ENCODE data around the gene BCAT1.
"Not testable (repeated sequence)": the region's sequence is repeated elsewhere in the genome, so short reads cannot be mapped to it uniquely, and the experiment has no call there.

The BCAT1 gene

GRCh38 chr12:24956351-24956750 lies 7.5 kb upstream of the BCAT1 start:
- DNase-seq, result not testable (repeated sequence)

DNA sequence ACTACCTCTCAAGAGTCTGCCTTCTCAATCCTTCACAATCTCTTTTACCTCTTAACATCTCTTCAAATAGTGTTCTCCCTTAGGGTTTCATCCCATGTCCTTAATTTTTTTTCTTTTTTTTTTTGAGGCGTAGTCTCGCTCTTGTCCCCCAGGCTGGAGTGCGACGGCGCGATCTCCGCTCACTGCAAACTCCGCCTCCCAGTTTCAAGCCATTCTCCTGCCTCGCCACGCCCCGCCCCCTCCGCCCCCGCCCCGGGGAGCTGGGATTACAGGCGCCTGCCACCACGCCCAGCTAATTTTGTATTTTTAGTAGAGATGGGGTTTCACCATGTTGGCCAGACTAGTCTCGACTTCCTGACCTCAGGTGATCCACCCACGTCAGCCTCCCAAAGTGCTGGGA lies 7.0 kb upstream of the BCAT1 start:
- DNase-seq, result no peak

- DNase-seq, result no peak
Measured at GRCh38 chr12:24955389-24955788, 6.5 kb upstream of the BCAT1 start.

- no peak for DNase-seq
Measured at GRCh38 chr12:24954261-24954660, 5.4 kb upstream of the BCAT1 start.

GRCh38 chr12:24952389-24952788 lies 3.5 kb upstream of the BCAT1 start:
- DNase-seq, result no peak

- no peak for DNase-seq
Measured at GRCh38 chr12:24950231-24950834, 1.4 kb upstream of the BCAT1 start.

DNA sequence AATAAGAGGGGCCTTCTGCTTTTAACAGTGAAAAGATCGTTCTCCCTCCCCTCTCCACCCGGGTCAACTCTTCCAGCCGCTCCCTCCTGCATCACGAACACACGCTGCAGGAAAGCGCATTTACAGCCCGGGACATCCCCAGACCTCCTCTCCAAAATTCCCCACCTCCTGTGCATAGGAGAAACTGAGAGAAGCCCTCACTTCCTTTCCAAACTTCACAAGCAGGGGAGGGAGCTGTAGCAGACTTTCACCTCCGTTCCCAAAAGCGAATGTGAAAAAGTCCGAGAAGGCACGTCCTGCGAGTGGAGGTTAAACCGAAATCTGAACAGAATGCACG lies 513 bp downstream of the BCAT1 start:
- DNase-seq, result no peak

- DNase-seq, result no peak
Measured at GRCh38 chr12:24947541-24948419, 1.1 kb downstream of the BCAT1 start.

- no peak for DNase-seq
Measured at GRCh38 chr12:24945845-24946244, 3.1 kb downstream of the BCAT1 start.

DNA sequence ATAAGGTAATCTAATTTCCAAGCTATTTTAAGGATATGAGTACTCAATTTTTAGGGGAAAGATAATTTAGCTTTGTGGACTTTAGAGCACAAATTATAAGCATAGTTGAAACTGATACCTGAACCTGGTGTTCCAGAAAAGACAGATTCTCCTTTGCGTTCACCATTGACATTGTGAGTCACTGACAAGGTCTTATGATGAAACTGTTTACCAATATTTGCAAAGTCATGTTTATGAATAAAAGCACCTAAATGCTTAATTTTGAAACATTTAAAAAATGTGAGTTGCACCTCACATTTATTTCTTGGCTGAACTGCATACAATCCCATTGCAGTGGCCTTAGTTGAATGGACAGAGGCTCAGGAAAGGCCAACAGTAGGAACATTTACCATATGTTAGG lies 3.9 kb downstream of the BCAT1 start:
- DNase-seq, result no peak

DNA sequence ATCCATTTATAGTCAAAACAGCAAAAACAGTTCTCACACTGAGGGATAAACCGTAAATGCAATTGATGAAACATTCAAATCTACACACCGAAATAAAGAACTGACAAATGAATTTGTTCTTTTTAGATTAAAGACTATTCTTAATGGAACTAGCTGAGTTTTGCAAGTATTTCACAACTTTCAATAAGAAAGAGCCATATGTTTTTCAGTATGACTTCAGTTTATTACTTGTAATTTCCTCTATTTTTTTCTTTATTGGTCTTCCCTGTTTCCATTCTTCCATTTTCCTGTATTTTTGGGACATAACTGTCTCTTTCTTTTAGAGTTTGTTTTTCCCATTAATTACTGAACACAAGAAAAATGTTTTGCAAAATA lies 4.3 kb downstream of the BCAT1 start:
- no peak for DNase-seq

DNA sequence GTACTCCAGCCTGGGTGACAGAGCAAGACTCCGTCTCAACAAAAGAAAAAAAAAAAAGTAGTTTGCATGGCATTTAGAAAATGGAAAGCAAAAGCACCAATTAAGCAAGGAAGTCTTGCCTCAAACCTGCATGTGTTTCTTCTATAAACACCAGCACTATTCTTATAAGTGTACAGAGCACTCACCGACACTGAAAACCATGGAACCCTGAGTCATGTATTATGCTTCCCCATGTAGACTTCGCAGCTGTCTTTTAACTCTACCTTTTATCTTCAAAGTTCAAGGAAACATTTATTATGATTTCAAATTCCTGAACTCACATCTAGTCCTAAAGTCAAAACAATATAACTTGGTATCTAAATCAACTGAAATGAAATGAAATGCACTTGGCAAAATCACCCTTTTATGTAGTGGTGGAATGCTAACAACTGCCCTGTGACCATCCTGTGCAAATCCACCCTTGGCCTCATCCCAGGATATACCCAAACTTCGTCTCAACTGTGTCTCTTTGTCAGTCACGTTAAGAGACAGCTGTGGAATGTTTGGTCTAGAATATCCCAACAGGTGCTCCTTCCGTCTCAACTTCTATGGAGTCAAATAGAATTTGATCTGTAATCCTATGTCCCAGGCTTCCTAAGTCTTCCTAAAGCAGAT lies 4.8 kb downstream of the BCAT1 start:
- no peak for DNase-seq

- DNase-seq, result no peak
Measured at GRCh38 chr12:24940157-24940556, 8.7 kb downstream of the BCAT1 start.

DNA sequence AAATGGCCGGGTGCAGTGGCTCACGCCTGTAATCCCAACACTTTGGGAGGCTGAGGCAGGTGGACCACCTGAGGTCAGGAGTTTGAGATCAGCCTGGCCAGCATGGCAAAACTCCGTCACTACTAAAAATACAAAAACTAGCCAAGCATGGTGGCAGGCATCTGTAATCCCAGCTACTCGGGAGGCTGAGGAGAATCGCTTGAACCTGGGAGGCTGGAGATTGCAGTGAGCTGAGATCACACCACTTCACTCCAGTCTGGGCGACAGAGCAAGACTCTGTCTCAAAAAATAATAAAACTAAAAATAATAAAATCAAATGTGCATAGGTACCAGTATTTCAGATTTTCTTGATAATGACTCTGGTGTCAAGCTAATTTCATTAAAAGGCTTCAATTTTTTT lies 9.3 kb downstream of the BCAT1 start:
- DNase-seq, result not testable (repeated sequence)

DNA sequence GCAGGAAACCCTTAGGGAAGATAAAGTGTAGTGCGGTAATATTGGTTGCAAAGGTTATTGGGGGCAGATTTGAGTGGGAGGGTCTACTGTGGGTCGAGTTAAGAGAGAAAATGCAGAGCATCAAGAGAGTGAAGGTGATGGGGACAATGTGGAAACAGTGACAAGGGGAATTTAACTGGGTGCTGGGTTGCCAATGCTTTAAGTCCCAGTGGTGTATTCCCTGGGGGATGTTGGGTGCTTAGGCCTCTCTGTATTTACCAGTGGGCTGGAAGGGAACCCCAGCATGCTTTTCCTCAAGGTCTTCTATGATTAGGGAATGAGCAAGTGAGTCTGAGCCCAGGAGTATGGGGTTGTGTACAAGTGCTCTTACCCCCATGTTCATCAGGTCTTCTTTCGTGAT lies 10.6 kb downstream of the BCAT1 start:
- DNase-seq, result no peak

DNA sequence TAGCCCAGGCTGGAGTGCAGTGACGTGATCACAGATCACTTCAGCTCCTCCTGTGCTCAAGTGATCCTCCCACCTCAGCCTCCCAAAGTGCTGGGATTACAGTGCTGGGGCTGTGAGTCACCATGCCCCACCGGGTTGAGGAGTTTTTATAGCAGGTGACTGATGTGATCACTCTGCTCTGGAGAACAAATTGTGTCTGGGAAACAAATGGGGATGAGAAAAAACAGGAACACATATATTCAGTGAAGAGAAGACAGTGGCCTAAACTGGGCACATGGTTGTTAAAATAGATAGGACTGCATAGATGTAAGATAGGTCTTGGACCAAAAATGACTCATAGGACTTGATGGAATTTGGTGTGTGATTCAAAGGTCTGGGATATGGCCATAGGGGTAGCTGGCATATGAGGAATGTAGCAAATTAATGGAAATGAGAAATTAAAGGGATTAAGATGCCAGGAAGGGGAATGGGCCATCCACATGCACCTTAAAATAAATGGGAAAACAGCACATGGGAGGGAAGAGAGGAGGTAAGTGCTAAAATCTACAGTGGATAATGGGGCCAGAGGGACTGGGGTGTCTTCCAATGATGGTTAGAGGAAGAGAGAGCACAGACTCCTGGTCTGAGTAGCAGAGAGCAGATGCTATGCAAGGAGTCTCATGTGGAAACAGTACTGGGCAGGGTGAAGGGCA lies 11.2 kb downstream of the BCAT1 start:
- DNase-seq, result no peak

- no peak for DNase-seq
Measured at GRCh38 chr12:24933694-24934407, 15.1 kb downstream of the BCAT1 start.

DNA sequence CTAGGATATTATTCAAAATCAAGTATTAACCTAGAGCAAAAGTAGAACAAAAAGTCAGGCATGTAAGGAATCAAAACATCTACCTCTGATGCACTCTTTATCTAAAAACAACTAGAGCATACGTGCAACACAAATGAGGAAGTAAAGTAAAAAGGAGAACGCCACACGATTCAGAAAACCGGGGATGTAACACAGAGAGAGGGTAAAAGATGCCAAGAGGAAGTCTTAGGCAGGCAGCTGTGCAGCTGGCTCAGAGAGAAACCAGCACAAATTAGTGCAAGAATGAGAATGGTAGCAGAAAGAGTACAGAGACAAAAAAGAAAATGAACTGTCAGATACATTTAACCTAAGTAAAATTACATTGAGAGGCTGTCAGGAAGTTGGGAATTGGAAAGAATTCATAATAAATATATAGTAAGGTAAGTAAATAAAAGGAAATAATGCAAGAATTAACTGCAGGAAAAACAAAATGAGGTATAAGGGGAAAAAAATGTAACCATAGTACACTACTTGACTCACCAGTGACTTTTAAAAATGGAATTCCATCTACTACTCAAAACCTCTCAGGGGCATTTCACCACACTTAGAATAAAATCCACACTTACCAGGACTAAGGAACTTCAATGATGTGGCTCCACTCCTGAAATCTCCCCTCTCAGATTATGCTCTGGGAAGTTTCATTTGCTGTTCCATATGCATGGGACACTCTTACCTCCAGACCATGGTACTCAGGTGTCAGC lies 17.1 kb downstream of the BCAT1 start:
- DNase-seq, result no peak

- no peak for DNase-seq
Measured at GRCh38 chr12:24929953-24930352, 18.9 kb downstream of the BCAT1 start.

DNA sequence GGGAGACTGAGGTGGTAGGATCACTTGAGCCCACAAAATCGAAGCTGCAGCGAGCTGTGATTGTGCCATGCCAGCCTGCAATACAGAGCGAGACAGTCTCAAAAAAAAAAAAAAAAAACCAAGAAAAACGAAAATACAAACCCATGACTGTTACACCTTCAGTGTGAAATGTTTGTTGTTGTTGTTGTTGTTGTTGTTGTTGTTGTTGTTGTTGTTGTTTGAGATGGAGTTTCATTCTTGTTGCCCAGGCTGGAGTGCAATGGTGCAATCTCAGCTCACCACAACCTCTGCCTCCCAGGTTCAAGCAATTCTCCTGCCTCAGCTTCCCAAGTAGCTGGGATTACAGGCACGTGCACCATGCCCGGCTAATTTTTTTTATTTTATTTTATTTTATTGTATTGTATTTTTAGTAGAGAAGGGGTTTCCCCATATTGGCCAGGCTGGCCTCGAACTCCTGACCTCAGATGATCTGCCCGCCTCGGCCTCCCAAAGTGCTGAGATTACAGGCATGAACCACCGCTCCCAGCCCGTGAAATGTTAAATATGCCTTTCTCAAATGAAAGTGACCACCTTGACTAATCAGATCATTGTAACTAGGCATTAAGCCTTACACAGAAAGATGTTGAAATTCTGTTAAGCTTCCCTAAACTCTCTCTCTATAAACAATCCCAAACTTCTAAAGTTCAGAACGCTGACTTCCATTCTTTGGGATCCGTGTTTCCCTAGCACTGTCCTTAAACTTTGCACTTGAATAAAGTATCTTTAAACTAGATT lies 20.2 kb downstream of the BCAT1 start:
- DNase-seq, result not testable (repeated sequence)

GRCh38 chr12:24928131-24928530 lies 20.8 kb downstream of the BCAT1 start:
- DNase-seq, result no peak
